K562 (cell line): ENCODE results near the gene PDLIM5. TPM values are rescaled to one million over a fixed set of nuclear protein-coding genes. Genes with fewer than 3 reads are reported as not detected.

Experiments
- ATAC-seq: fragments of 200-7000 bp; cut with Tn5 transposase; 3 replicates; pipeline ENCODE4 v1.9.1; 2020; ENCODE audit warnings: moderate library complexity
- BruUV-seq: library from RNA; stranded (reverse); fragments of 400-500 nt; replicated peaks from 2 replicates; lab custom pipeline; 2021; lab: Mats Ljungman, UMichigan
- CTCF ChIA-PET: fragments of 300-600 bp; formaldehyde crosslinking; extraction: SDS; loops from one replicate; lab custom pipeline; 2021; ENCODE audit warnings: low intra/inter-chr PET ratio; lab: Yijun Ruan, JAX
- POLR2A ChIA-PET: fragments of 300-600, 350-650 bp; sonication (Branson Sonifier 250); formaldehyde crosslinking; extraction: SDS; loops from one replicate; lab custom pipeline; 2021; ENCODE audit warnings: antibody characterized with exemption, inconsistent platforms; lab: Yijun Ruan, JAX
- DNase-seq, 4 experiments: peaks; one replicate each; pipeline versions ENCODE4 v3.0.0 to v3.0.0-alpha.2; 2011 to 2018; ENCODE audit warnings: low spot score in 3 of 4, mixed read lengths in 3 of 4; ENCODE audit errors: extremely low read depth in 1 of 4
- FAIRE-seq: peaks from 2 replicates; lab custom pipeline; 2011; peaks lifted over from hg19 to GRCh38; lab: Jason Lieb, UNC
- H2AFZ ChIP-seq: 2 replicates; pipeline ENCODE4 v1.6.0; 2011; ENCODE audit warnings: low read depth, low read length, control low read depth, inconsistent platforms
- H3K27ac ChIP-seq: fragments of 200-600 bp; 3 replicates; pipeline ENCODE4 v1.8.0; 2011; ENCODE audit warnings: low read depth, mild to moderate bottlenecking, control low read depth, inconsistent platforms, low read length, moderate library complexity, mixed read lengths; ENCODE audit errors: extremely low read depth
- H3K27me3 ChIP-seq, 2 experiments: fragments of 300-600 bp in 1 of 2; 2 replicates in 1 of 2; 3 replicates in 1 of 2; pipeline versions ENCODE4 v1.6.0 to v1.8.0; 2011; ENCODE audit warnings: inconsistent platforms in 2 of 2, low read length in 2 of 2, mild to moderate bottlenecking in 1 of 2, mixed read lengths in 1 of 2, moderate library complexity in 1 of 2; ENCODE audit not compliant: control insufficient read depth in 2 of 2, insufficient read depth in 2 of 2
- H3K36me3 ChIP-seq: fragments of 300-600 bp; 3 replicates; pipeline ENCODE4 v1.8.0; 2011; ENCODE audit warnings: mild to moderate bottlenecking, low read length, inconsistent platforms; ENCODE audit not compliant: control insufficient read depth, insufficient read depth
- H3K4me1 ChIP-seq, 2 experiments: fragments of 200-600 bp in 1 of 2; replicated peaks in 1 of 2; 2 replicates in 1 of 2; 3 replicates in 1 of 2; pipeline versions ENCODE4 v1.5.1 to v1.8.0; 2011; ENCODE audit warnings: inconsistent platforms in 2 of 2, low read length in 2 of 2, mild to moderate bottlenecking in 1 of 2, mixed read lengths in 1 of 2, moderate library complexity in 1 of 2; ENCODE audit not compliant: control insufficient read depth in 2 of 2, insufficient read depth in 2 of 2
- H3K4me2 ChIP-seq: 2 replicates; pipeline ENCODE4 v1.6.1; 2011; ENCODE audit warnings: low read length, control low read depth, inconsistent platforms, mixed read lengths; ENCODE audit not compliant: insufficient read depth
- H3K4me3 ChIP-seq: fragments of 200-600 bp; sonication (generic), shearing (Covaris generic); 2 replicates; pipeline ENCODE4 v1.5.1; 2016; ENCODE audit warnings: control low read depth, inconsistent platforms
- H3K79me2 ChIP-seq: fragments of 200-600 bp; 3 replicates; pipeline ENCODE4 v1.8.0; 2011; ENCODE audit warnings: low read length, inconsistent platforms; ENCODE audit not compliant: control insufficient read depth, insufficient read depth
- H3K9ac ChIP-seq, 2 experiments: 2 replicates each; pipeline versions ENCODE4 v1.6.0 to v1.6.1; 2011; ENCODE audit warnings: low read depth in 2 of 2, low read length in 2 of 2, control low read depth in 1 of 2, inconsistent platforms in 1 of 2, mild to moderate bottlenecking in 1 of 2, mixed read lengths in 1 of 2; ENCODE audit not compliant: insufficient read depth in 1 of 2
- H3K9me1 ChIP-seq: one replicate; pipeline ENCODE4 v1.6.0; 2011; ENCODE audit warnings: inconsistent platforms, mild to moderate bottlenecking, low read length, moderate library complexity; ENCODE audit not compliant: control insufficient read depth, insufficient read depth
- H3K9me3 ChIP-seq: replicated peaks from 2 replicates; pipeline ENCODE4 v1.5.1; 2011; ENCODE audit warnings: low read depth, low read length, inconsistent platforms; ENCODE audit not compliant: control insufficient read depth, insufficient read depth
- H4K20me1 ChIP-seq: replicated peaks from 2 replicates; pipeline ENCODE4 v1.6.1; 2011; ENCODE audit warnings: low read length, inconsistent platforms, mixed read lengths; ENCODE audit not compliant: control insufficient read depth, insufficient read depth
- DMBX1 ChIP-seq: fragments of 250-450 bp; sonication (Bioruptor Pico); IDR thresholded peaks from 2 replicates; pipeline ENCODE4 v1.8.0; 2022; ENCODE audit warnings: inconsistent platforms, mild to moderate bottlenecking, moderate library complexity, borderline replicate concordance
- E2F1 ChIP-seq: sonication (generic); formaldehyde crosslinking; IDR thresholded peaks from 2 replicates; pipeline ENCODE4 v1.8.1; 2023; ENCODE audit warnings: mild to moderate bottlenecking, missing genetic modification reagents, moderate library complexity
- EGR1 ChIP-seq: fragments of 450-650 bp; conservative IDR thresholded peaks from 2 replicates; pipeline ENCODE4 v1.6.1; 2017; ENCODE audit warnings: mild to moderate bottlenecking
- KLF16 ChIP-seq: IDR thresholded peaks from 2 replicates; pipeline ENCODE4 v1.6.1; 2016; ENCODE audit warnings: antibody characterized with exemption
- MEIS2 ChIP-seq: fragments of 450-650 bp; IDR thresholded peaks from 2 replicates; pipeline ENCODE4 v1.6.1; 2014; ENCODE audit warnings: mild to moderate bottlenecking; ENCODE audit not compliant: partially characterized antibody
- MXI1 ChIP-seq: IDR thresholded peaks from 2 replicates; pipeline ENCODE4 v1.6.1; 2011; ENCODE audit warnings: low read depth, mild to moderate bottlenecking, improper control_type of control experiment, low read length
- NCOA1 ChIP-seq: fragments of 450-650 bp; IDR thresholded peaks from 2 replicates; pipeline ENCODE4 v1.6.1; 2016; ENCODE audit warnings: low read depth
- NFIC ChIP-seq: fragments of 450-650 bp; IDR thresholded peaks from 2 replicates; pipeline ENCODE4 v1.6.1; 2017; ENCODE audit warnings: mild to moderate bottlenecking, inconsistent platforms
- NFRKB ChIP-seq: fragments of 450-650 bp; IDR thresholded peaks from 2 replicates; pipeline ENCODE4 v1.6.1; 2016; ENCODE audit warnings: low read depth
- PHF21A ChIP-seq: fragments of 450-650 bp; IDR thresholded peaks from 2 replicates; pipeline ENCODE4 v1.6.1; 2017; ENCODE audit warnings: low read depth, borderline replicate concordance
- POU5F1 ChIP-seq: fragments of 150-350 bp; IDR thresholded peaks from 2 replicates; pipeline ENCODE4 v1.6.1; 2014; ENCODE audit warnings: borderline replicate concordance, low read length, low read depth, mild to moderate bottlenecking; ENCODE audit not compliant: partially characterized antibody
- PREB ChIP-seq: sonication (generic); formaldehyde crosslinking; IDR thresholded peaks from 2 replicates; pipeline ENCODE4 v1.8.1; 2023; ENCODE audit warnings: mild to moderate bottlenecking, missing genetic modification reagents
- SIX5 ChIP-seq, 2 experiments: IDR thresholded peaks; 2 replicates each; pipeline ENCODE4 v1.6.1; 2011; ENCODE audit warnings: low read length in 2 of 2, borderline replicate concordance in 1 of 2, low read depth in 1 of 2, mild to moderate bottlenecking in 1 of 2, moderate library complexity in 1 of 2; ENCODE audit not compliant: insufficient read depth in 1 of 2
- SMARCA4 ChIP-seq: fragments of 450-650 bp; IDR thresholded peaks from 2 replicates; pipeline ENCODE4 v1.6.1; 2016
- SMARCC2 ChIP-seq: fragments of 450-650 bp; IDR thresholded peaks from 2 replicates; pipeline ENCODE4 v1.6.1; 2017; ENCODE audit warnings: antibody characterized with exemption, moderate library complexity, mild to moderate bottlenecking, low read depth
- SMARCE1 ChIP-seq: fragments of 450-650 bp; IDR thresholded peaks from 2 replicates; pipeline ENCODE4 v1.7.1; 2016; ENCODE audit warnings: mild to moderate bottlenecking
- STAT5A ChIP-seq: IDR thresholded peaks from 2 replicates; pipeline ENCODE4 v1.6.1; 2012; ENCODE audit warnings: low read length, inconsistent platforms, borderline replicate concordance
- TARDBP ChIP-seq: fragments of 450-650 bp; IDR thresholded peaks from 2 replicates; pipeline ENCODE4 v1.6.1; 2016
- ZNF518B ChIP-seq: fragments of 250-450 bp; sonication (Bioruptor Pico); IDR thresholded peaks from 2 replicates; pipeline ENCODE4 v1.5.0; 2021; ENCODE audit warnings: mild to moderate bottlenecking, moderate library complexity
- WGBS: fragments of 100-300 bp; shearing (Covaris generic); methylation state at CpG from one replicate; pipeline ENCODE4 v1.1.6; 2016; ENCODE audit warnings: low coverage, mixed read lengths; ENCODE audit not compliant: insufficient coverage; ENCODE audit errors: missing lambda C conversion rate; 5-methylcytosine and 5-hydroxymethylcytosine counted together
- in situ Hi-C: fragments of 300-500 bp; cut with MboI; formaldehyde crosslinking; loops from 4 replicates; pipeline ENCODE4 v1.15.0; 2018; ENCODE audit warnings: inconsistent platforms, mixed read lengths
- intact Hi-C: fragments of 100-400 bp; cut with micrococcal nuclease; formaldehyde crosslinking; loops from 2 replicates; pipeline ENCODE4 v1.14.2; 2022
- polyA plus RNA-seq, 8 experiments: library from polyadenylated mRNA; depleted of rRNA in 4 of 8; stranded (reverse) in 5 of 8; unstranded in 3 of 8; fragments of >200 nt; fragmentation: Nextera tagmentation in 2 of 8; fragmentation: Illumina TruSeq in 1 of 8; extraction: Ambion mirVana in 2 of 8; extraction: Trizol in 1 of 8; gene quantifications; 2 replicates each; pipeline versions ENCODE4 v1.2.1 to v1.2.3, GENCODE V29; 2011 to 2014; ENCODE audit warnings: inconsistent platforms in 1 of 8, missing spikeins in 1 of 8
- total RNA-seq, 7 experiments: library from RNA; depleted of rRNA in 6 of 7; stranded (reverse); fragments of >200 nt in 6 of 7; fragmentation: Illumina TruSeq in 2 of 7; extraction: Trizol in 2 of 7; gene quantifications; 2 replicates each; pipeline versions ENCODE4 v1.2.1 to v1.2.3, GENCODE V29; 2011 to 2021; ENCODE audit warnings: low replicate concordance in 1 of 7

Gene PDLIM5
- total and polyA plus RNA-seq, 9 of the 15 experiments (the other 6 are each of a cell fraction or from before 2014, with no cell fraction given), result 36.9 to 127 (median 62.5) TPM

GRCh38 chr4:94412658-94413038 lies 39.1 kb upstream of the PDLIM5 start:
- H3K9ac ChIP-seq, result no peak overlapping the region
- BruUV-seq, result no TSS peak
- in situ Hi-C loops (no loop called here), intact Hi-C loops (no loop called here)
- no peaks in the 10 kb centered on the region for H3K36me3 ChIP-seq
- DNase-seq, result peak in 3 of 4 experiments; percentile 13 to 69 (median 39)
- FAIRE-seq, result no peak
- 0 out of 2 replicates have a peak overlapping the region, but pooled peaks have one; percentile 39 for H3K4me2 ChIP-seq
- H3K4me1 ChIP-seq, result peaks cover under 1 to 15% of the 10 kb centered on the region in 2 experiments; a peak in 2 of 5 replicates
- H3K27ac ChIP-seq, result no peak overlapping the region
- ChIA-PET CTCF (no interaction called here), POLR2A (no interaction called here)
- H3K9me3 ChIP-seq, result no peaks in the 10 kb centered on the region
- no peak overlapping the region for H3K4me3 ChIP-seq
- H3K9me1 ChIP-seq, result no peaks in the 10 kb centered on the region
- WGBS, result 5% methylated on average over 6 of the region's 6 CpGs
- H3K27me3 ChIP-seq, result no peaks in the 10 kb centered on the region
- H4K20me1 ChIP-seq, result no peaks in the 10 kb centered on the region
- no peaks in the 10 kb centered on the region for H3K79me2 ChIP-seq
- H2AFZ ChIP-seq, result peak overlapping the region; percentile 65
- ATAC-seq, result peak; percentile 23
- TF ChIP-seq NFIC, result peak; percentile 91
- no peak for TF ChIP-seq POU5F1
- peak; percentile 90 for TF ChIP-seq EGR1
- no peak for TF ChIP-seq KLF16
- peak; percentile 17 for TF ChIP-seq MEIS2
- peak; percentile 31; the same call in 1 of the 2 replicates for TF ChIP-seq SMARCE1
- TF ChIP-seq NFRKB, result no peak
- TF ChIP-seq SMARCC2, result 0 out of 2 replicates have a peak, but pooled peaks have one; percentile 36
- TF ChIP-seq ZNF518B (CRISPR knock-in tag), result no peak
- TF ChIP-seq PHF21A, result no peak
- TF ChIP-seq PREB (CRISPR knock-in tag), result no peak
- TF ChIP-seq TARDBP, result no peak
- TF ChIP-seq DMBX1 (CRISPR knock-in tag), result no peak
- 0 out of 2 replicates have a peak, but pooled peaks have one; percentile 40 for TF ChIP-seq SMARCA4
- TF ChIP-seq STAT5A, result no peak
- no peak for TF ChIP-seq E2F1
- no peak for TF ChIP-seq MXI1
- TF ChIP-seq NCOA1, result no peak
- no peak for TF ChIP-seq SIX5 (IDR thresholded peaks at IDR 0.05; ENCODE audit: borderline replicate concordance in 1 of 2, insufficient read depth in 1 of 2, low read depth in 1 of 2, low read length in 2 of 2)
